DMS53 (cell line): Measurements from ENCODE around the gene PLXND1.

Experiments
- DNase-seq: peaks from one replicate; lab custom pipeline; 2025; lab: John Stamatoyannopoulos, UW

Gene PLXND1

DNA sequence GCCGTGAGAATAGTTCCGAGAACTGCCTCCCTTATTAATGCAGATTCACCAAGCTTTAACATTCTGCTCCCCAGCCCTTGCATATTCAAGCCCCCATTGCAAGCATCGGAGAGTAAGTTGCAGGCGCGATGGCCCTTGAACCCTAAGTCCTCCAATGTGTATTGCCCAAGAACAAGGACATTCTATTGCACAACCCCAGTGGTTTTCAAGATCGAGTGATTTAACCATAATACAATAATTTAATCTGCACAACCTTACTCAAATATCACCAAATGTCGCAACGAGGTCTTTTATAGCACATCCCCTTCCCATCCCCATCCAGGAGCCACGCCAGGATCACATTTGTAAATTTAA, 21.7 kb upstream of the PLXND1 start:
- DNase-seq = no peak

GRCh38 chr3:129627350-129628168, 21.1 kb upstream of the PLXND1 start:
- DNase-seq = peak; percentile 89

DNA sequence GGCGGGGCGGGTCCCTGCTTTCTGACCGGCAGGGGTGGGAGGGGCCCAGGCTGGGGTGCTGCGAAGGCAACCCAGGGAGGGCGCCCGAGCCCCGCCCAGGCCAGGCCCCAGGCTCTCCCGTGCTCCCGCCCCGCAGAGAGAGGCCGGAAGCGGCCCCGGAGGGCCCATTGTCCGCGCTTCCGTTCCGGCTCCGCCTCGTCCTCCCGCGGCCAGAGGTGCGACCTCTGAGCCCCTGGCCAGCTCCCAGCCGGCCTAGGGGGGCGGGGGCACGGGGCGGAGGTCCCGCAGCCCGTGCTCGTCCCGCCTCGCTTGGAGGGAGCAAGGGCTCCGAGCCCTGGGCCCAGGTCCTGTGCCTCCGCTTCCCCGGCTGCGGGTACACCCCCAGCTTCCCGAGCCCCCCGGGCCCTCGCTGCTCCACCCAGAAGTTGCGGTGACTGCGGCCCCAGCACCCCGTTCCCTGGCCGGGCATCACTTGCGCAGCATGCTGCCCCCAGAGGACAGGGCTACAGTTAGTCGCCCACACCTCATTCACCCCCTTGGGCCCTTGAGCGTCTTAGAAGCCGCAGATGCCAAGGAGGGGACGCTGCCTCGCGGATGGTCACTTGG, 20.4 kb upstream of the PLXND1 start:
- DNase-seq = peak; percentile 95

GRCh38 chr3:129625072-129625874, 18.8 kb upstream of the PLXND1 start:
- peak; percentile 46 for DNase-seq

GRCh38 chr3:129624347-129625071, 18.0 kb upstream of the PLXND1 start:
- DNase-seq = no peak

- peak; percentile 79 for DNase-seq
These were observed 17.1 kb upstream of the PLXND1 start for GRCh38 chr3:129623447-129624118.

DNA sequence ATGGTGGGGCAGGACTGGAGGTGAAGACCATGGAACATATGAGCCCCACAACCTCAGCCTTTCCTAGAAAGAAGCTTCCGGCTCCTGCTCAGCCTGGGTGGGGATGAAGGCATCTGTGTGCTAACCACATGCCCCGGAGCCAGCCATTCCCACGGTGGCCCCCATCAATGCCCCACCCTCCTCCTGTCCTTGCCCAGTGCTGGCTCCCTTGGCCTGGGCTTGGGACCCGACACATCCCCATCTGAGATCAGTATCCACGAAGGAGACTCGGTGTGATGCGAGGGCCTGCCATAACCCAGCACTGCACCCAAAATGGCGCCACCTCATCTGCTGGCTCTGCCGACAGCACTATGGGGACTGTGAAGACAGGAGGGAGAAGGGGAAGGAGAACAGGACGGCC, 16.5 kb upstream of the PLXND1 start:
- DNase-seq = no peak

GRCh38 chr3:129622226-129622874, 15.9 kb upstream of the PLXND1 start:
- DNase-seq = no peak

GRCh38 chr3:129621626-129622225, 15.2 kb upstream of the PLXND1 start:
- no peak for DNase-seq

DNA sequence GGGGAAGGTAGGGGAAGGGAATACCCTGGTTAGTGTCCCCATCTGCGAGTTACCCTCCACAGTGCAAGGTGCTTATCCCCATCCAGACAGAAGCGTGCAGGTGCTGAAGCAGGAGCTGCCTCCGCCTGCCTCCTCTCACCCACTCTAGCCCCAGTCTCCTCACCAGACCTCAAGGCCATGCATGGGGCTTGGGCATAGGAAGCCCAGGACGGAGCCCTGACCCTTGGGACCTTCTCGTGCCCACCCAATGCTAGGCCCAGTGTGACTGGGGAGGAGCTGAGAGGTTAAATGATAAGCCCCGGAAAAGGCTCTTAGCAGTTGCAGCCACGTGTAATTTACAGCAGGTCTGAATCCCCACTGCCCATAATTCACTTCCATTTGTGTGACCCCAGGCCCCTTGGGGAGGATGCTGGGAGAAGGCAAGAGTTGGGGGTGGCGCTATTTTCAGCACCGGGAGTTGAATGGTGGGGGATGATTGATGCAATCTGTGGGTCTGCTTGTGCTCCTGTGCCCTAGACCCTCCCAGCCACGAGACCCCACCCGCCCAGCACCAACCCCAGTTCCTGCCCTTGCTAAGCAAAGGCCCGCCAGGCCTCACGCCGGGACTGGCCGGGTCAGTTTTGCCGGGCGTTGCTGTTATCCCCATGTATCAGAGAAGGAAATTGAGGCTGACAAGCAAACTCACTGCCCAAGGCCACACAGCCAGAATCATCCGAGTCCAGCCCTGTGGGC, 14.5 kb upstream of the PLXND1 start:
- DNase-seq = no peak

DNA sequence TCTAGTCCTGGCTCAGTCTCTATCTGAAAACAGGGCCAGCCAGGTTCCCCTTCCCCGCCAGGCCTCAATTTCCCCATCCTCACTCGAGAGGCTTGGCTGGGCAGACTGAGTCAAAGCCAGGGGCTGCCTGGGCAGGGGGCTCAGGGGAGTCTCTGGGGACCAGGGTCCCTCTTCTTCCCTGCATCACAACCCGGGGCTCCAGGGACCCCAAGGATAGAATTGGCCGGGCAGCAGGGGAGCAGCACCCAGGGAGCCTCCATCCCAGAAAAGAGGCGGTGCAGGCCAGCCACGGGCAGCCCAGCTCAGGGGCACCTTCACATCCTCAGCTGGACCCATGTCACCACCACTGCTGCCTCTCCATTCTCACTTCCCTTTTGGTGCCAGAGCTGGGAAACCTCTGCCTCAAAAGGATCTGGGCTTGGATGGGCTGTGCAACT, 13.3 kb upstream of the PLXND1 start:
- DNase-seq = no peak

DNA sequence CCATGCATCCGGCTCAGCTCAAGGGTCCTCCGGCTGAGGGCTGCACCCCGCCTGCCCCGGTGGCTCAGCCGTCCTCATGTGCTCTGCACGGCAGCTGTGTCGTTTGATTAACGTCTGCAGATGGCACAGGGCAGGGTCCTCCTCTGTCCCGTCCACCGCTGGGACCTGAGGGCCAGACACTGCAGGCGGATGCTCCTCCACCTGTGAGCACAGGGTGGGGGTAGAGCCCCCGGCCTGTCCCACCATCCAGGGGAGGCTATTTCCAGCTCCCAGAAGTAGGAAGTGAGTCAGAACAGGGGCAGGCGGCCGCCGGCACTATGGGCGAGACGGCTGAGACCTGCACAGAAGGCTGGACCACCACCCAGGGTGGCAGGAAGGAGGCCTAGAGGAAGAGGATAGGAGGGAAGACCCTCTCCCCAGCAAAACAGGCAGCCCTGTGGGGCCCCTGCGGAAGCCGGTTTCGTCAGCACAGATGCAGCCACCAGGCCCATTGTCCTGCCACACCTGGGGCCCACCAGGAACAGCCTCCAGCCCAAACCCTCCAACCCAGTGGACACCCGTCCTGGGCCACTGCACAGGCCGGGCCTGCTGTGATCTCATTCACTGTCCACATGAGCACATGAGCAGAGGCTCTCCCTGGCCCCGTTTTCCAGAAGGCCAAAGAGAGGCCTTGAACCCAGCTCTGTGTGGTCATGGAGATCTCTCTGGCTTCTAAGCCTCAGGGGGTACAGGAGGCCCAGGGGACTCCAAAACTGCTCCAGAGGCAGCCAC, 12.6 kb upstream of the PLXND1 start:
- DNase-seq = no peak

GRCh38 chr3:129618186-129618820, 11.8 kb upstream of the PLXND1 start:
- DNase-seq = no peak

DNA sequence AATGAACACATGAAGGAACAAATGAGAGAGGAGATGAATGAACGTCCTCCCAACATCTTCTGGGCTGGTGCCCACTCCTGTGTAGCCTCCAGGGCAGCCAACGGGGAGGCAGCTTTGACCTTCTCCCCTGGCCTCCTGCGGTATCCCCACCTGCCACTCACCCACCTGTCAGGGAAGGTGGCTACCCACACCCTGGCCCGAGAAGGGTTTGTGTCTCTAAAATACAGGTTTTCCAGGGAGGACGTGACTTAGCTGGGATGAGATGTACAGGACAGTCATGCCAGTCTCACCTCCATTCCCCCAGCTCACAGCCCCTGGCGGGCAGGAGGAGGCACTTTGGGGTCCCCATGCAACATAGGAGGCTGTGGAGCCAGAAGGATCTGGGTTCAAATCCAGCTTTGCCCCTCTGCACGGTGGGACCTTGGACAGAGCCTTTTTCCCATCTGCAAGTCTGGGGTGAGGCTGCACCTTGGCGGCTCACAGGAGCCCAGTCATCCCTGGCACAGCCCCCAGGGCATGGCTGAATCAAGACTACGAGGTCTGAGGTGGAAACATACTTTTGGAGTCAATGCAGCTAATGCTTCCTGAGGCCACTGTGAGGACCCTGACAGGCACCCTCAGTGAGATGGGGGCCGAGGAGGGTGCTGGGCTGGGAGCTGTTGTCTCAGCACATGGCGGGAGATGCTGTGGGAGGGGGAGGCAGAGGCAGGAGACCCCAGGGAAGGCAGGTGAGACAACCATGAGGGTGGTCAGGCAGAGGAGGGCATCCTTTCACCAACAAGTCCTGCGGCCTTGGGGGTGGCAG, 11.1 kb upstream of the PLXND1 start:
- DNase-seq = no peak

GRCh38 chr3:129616713-129617112, 10.2 kb upstream of the PLXND1 start:
- DNase-seq = no peak

DNA sequence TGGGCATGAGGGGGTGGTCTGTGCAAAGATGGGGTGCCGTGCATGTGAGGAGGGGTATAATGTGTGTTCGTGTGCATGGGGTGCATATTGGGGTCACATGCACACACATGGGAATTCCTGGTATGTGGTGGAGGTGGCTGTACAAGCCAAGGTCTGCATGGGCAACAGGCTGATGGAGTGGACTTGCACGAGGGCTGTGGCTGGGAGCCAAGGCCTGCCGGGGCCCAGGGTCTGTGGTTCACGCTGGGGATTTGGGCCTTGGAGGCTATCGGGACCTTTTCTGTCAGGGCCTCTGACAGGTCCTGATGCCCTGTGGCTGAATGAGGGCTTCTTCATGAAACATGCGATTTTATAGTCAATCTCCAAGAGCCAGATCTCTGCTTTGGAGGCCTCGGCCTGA, 9.8 kb upstream of the PLXND1 start:
- DNase-seq = no peak

DNA sequence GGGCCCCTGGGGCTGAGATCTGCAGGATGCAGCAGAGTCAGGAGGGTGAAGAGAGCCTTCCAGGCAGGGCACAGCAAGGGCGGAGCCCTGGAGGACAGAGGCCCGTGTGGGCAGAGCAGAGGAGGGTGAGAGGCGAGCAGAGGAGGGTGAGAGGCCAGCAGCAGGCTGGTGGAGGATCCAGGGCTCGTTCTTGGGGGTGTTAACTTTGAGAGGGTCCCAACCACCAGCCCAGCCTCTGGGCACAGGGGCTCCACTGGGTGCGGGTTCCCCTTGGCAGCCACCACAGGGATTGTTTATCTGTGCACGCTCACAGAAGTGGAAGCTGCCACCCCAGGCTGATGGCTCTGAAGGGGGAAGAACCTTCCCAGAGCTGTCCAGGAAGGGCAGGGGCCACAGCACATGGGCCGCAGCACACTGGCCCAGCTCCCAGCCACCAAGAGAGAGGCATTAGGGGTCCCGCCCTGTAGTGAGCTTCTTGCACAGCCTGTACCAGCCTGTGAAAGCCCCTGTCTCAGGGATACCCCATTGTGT, 9.3 kb upstream of the PLXND1 start:
- DNase-seq = no peak

- DNase-seq = no peak
These were observed 8.5 kb upstream of the PLXND1 start for GRCh38 chr3:129614927-129615363.
